HT-29 (cell line): ENCODE results near the gene TFAP2C. TPM values are rescaled to one million over a fixed set of nuclear protein-coding genes. Genes with fewer than 3 reads are reported as not detected.
"Not testable (repeated sequence)": the region's sequence is repeated elsewhere in the genome, so short reads cannot be mapped to it uniquely, and the experiment has no call there.

Experiments
- DNase-seq: peaks from one replicate; pipeline ENCODE4 v3.0.0-alpha.2; 2015; ENCODE audit warnings: low spot score
- total RNA-seq: library from RNA; depleted of rRNA; stranded (reverse); fragments of >200 nt; shearing (Covaris generic); gene quantifications from 2 replicates; pipeline ENCODE4 v1.2.3, GENCODE V29; 2014

TFAP2C gene
- total RNA-seq, 1 experiment from 2014 or later: not detected

- no peak for DNase-seq
Measured at GRCh38 chr20:56616716-56617115, 12.4 kb upstream of the TFAP2C start.

- DNase-seq: no peak
Measured at GRCh38 chr20:56617489-56617888, 11.6 kb upstream of the TFAP2C start.

- DNase-seq: no peak
Measured at GRCh38 chr20:56621730-56622129, 7.4 kb upstream of the TFAP2C start.

- DNase-seq: not testable (repeated sequence)
Measured at GRCh38 chr20:56623930-56624329, 5.2 kb upstream of the TFAP2C start.

GRCh38 chr20:56624786-56625681 is 4.1 kb upstream of the TFAP2C start:
- DNase-seq: no peak

- DNase-seq: no peak
Measured at GRCh38 chr20:56625837-56626236, 3.3 kb upstream of the TFAP2C start.

GRCh38 chr20:56626367-56627121 is 2.6 kb upstream of the TFAP2C start:
- DNase-seq: no peak

- no peak for DNase-seq
Measured at GRCh38 chr20:56627122-56628014, 1.7 kb upstream of the TFAP2C start.

- peak; percentile 15 for DNase-seq
Measured at GRCh38 chr20:56628015-56628872, 862 bp upstream of the TFAP2C start.

GRCh38 chr20:56629464-56630085 is 469 bp downstream of the TFAP2C start:
- DNase-seq: no peak

- DNase-seq: peak; percentile 61
Measured at GRCh38 chr20:56630086-56630493, 984 bp downstream of the TFAP2C start.

- no peak for DNase-seq
Measured at GRCh38 chr20:56630506-56631317, 1.6 kb downstream of the TFAP2C start.

GRCh38 chr20:56631318-56631989 is 2.3 kb downstream of the TFAP2C start:
- DNase-seq: no peak

GRCh38 chr20:56631990-56632327 is 2.9 kb downstream of the TFAP2C start:
- no peak for DNase-seq

GRCh38 chr20:56634307-56634706 is 5.2 kb downstream of the TFAP2C start:
- DNase-seq: no peak

- no peak for DNase-seq
Measured at GRCh38 chr20:56634735-56635385, 5.8 kb downstream of the TFAP2C start.

GRCh38 chr20:56636716-56637115 is 7.6 kb downstream of the TFAP2C start:
- no peak for DNase-seq

- DNase-seq: no peak
Measured at GRCh38 chr20:56637576-56637975, 8.5 kb downstream of the TFAP2C start.
